ENCODE data around the gene PSMB4.

PSMB4 gene

GRCh38 chr1:151371370-151372057 lies 27.9 kb upstream of the PSMB4 start:
- H3K9ac ChIP-seq (ENCODE audit: low read length) = no peak overlapping the region

GRCh38 chr1:151372058-151372934 lies 27.1 kb upstream of the PSMB4 start, which contains the start of gene SELENBP1:
Gene SELENBP1 (minus strand): TSS chr1:151372705. CDS start chr1:151372641, 64 bp downstream.
- TF ChIP-seq EZH2phosphoT487 (conservative IDR thresholded peaks at IDR 0.05; ENCODE audit: low read length) = no peak
- TF ChIP-seq, protein P1, sequence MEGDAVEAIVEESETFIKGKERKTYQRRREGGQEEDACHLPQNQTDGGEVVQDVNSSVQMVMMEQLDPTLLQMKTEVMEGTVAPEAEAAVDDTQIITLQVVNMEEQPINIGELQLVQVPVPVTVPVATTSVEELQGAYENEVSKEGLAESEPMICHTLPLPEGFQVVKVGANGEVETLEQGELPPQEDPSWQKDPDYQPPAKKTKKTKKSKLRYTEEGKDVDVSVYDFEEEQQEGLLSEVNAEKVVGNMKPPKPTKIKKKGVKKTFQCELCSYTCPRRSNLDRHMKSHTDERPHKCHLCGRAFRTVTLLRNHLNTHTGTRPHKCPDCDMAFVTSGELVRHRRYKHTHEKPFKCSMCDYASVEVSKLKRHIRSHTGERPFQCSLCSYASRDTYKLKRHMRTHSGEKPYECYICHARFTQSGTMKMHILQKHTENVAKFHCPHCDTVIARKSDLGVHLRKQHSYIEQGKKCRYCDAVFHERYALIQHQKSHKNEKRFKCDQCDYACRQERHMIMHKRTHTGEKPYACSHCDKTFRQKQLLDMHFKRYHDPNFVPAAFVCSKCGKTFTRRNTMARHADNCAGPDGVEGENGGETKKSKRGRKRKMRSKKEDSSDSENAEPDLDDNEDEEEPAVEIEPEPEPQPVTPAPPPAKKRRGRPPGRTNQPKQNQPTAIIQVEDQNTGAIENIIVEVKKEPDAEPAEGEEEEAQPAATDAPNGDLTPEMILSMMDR (IDR thresholded peaks at IDR 0.05; ENCODE audit: insufficient read depth, low read length, poor library complexity, severe bottlenecking) = no peak
- H3F3A ChIP-seq (ENCODE audit: insufficient read depth) = no peaks in the 10 kb centered on the region
- no peaks in the 10 kb centered on the region for H3K27me3 ChIP-seq (ENCODE audit: low read length)
- no peaks in the 10 kb centered on the region for H3K36me3 ChIP-seq (ENCODE audit: low read length)
- H3K9me2 ChIP-seq (replicated peaks; ENCODE audit: insufficient read depth, low read length) = no peaks in the 10 kb centered on the region
- no peak within 1 kb of the TSS for H2AFZ ChIP-seq (ENCODE audit: low read depth, low read length, severe bottlenecking)
- H3K4me3 ChIP-seq (ENCODE audit: insufficient read depth, low read length, poor library complexity, severe bottlenecking) = no peak within 1 kb of the TSS
- H3K4me2 ChIP-seq (ENCODE audit: low read depth, low read length, poor library complexity, severe bottlenecking) = no peak within 1 kb of the TSS
- H3K9ac ChIP-seq (ENCODE audit: low read length) = no peak within 1 kb of the TSS
- no peaks in the 10 kb centered on the region for H3K79me2 ChIP-seq (ENCODE audit: insufficient read depth, low read length)
- H4K20me1 ChIP-seq (ENCODE audit: low read depth, low read length) = no peaks in the 10 kb centered on the region
- no peaks in the 10 kb centered on the region for H3K9me3 ChIP-seq (ENCODE audit: insufficient read depth, low read length)
- no peak within 1 kb of the TSS for H3K27ac ChIP-seq (ENCODE audit: low read depth, low read length)

More at GRCh38 chr1:151371370-151372057, 27.9 kb upstream of the PSMB4 start:
- TF ChIP-seq, protein P1 (IDR thresholded peaks at IDR 0.05; ENCODE audit: insufficient read depth, low read length, poor library complexity, severe bottlenecking) = no peak
- TF ChIP-seq EZH2phosphoT487 (conservative IDR thresholded peaks at IDR 0.05; ENCODE audit: low read length) = no peak
- H3K36me3 ChIP-seq (ENCODE audit: low read length) = no peaks in the 10 kb centered on the region
- no peaks in the 10 kb centered on the region for H3K79me2 ChIP-seq (ENCODE audit: insufficient read depth, low read length)
- H3K27ac ChIP-seq (ENCODE audit: low read depth, low read length) = no peak overlapping the region
- no peaks in the 10 kb centered on the region for H3K9me2 ChIP-seq (replicated peaks; ENCODE audit: insufficient read depth, low read length)
- H3K4me3 ChIP-seq (ENCODE audit: insufficient read depth, low read length, poor library complexity, severe bottlenecking) = no peak overlapping the region
- H3F3A ChIP-seq (ENCODE audit: insufficient read depth) = no peaks in the 10 kb centered on the region
- no peaks in the 10 kb centered on the region for H4K20me1 ChIP-seq (ENCODE audit: low read depth, low read length)
- no peak overlapping the region for H3K4me2 ChIP-seq (ENCODE audit: low read depth, low read length, poor library complexity, severe bottlenecking)
- H3K27me3 ChIP-seq (ENCODE audit: low read length) = no peaks in the 10 kb centered on the region
- no peak overlapping the region for H2AFZ ChIP-seq (ENCODE audit: low read depth, low read length, severe bottlenecking)
- no peaks in the 10 kb centered on the region for H3K9me3 ChIP-seq (ENCODE audit: insufficient read depth, low read length)

DNA sequence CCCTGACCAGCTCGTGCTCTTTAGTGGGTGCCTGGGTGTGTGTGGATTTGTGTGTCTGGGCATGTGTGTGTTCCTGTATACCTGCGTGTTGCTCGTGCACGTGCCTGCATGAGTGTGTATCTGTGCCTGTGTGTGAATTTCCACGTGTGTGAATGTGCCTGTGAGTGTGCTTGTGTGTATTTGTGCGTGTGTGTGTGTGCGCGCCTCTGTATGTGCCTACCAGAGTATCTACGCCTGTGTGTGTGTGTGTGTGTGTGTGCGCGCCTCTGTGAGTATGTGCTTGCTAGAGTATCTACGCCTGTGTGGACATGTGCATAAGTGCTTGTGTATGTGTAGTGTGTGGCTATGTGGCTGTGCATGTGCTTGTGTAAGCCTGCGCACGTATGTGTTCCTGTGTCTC lies 26.2 kb upstream of the PSMB4 start:
- H2AFZ ChIP-seq (ENCODE audit: low read depth, low read length, severe bottlenecking) = no peak overlapping the region

More for the DNA sequence above, 26.2 kb upstream of the PSMB4 start:
- Histone ChIP-seq H3K4me2 (ENCODE audit: low read depth, low read length, poor library complexity, severe bottlenecking) (no peak overlapping the region), H3K27ac (ENCODE audit: low read depth, low read length) (no peak overlapping the region), H3K4me3 (ENCODE audit: insufficient read depth, low read length, poor library complexity, severe bottlenecking) (no peak overlapping the region), H3K79me2 (ENCODE audit: insufficient read depth, low read length) (no peaks in the 10 kb centered on the region), H3K9me3 (ENCODE audit: insufficient read depth, low read length) (no peaks in the 10 kb centered on the region), H4K20me1 (ENCODE audit: low read depth, low read length) (no peaks in the 10 kb centered on the region), H3K36me3 (ENCODE audit: low read length) (no peaks in the 10 kb centered on the region), H3F3A (ENCODE audit: insufficient read depth) (no peaks in the 10 kb centered on the region), H3K27me3 (ENCODE audit: low read length) (no peaks in the 10 kb centered on the region), H3K9me2 (replicated peaks; ENCODE audit: insufficient read depth, low read length) (no peaks in the 10 kb centered on the region), H3K9ac (ENCODE audit: low read length) (no peak overlapping the region)
- TF ChIP-seq EZH2phosphoT487 (conservative IDR thresholded peaks at IDR 0.05; ENCODE audit: low read length) = no peak
- TF ChIP-seq, protein P1 (IDR thresholded peaks at IDR 0.05; ENCODE audit: insufficient read depth, low read length, poor library complexity, severe bottlenecking) = no peak

Measured in SU-DHL-6 (cell line).